ENCODE results near the gene PTPN1.
"Not testable (repeated sequence)": the region's sequence is repeated elsewhere in the genome, so short reads cannot be mapped to it uniquely, and the experiment has no call there.

PTPN1 gene

DNA sequence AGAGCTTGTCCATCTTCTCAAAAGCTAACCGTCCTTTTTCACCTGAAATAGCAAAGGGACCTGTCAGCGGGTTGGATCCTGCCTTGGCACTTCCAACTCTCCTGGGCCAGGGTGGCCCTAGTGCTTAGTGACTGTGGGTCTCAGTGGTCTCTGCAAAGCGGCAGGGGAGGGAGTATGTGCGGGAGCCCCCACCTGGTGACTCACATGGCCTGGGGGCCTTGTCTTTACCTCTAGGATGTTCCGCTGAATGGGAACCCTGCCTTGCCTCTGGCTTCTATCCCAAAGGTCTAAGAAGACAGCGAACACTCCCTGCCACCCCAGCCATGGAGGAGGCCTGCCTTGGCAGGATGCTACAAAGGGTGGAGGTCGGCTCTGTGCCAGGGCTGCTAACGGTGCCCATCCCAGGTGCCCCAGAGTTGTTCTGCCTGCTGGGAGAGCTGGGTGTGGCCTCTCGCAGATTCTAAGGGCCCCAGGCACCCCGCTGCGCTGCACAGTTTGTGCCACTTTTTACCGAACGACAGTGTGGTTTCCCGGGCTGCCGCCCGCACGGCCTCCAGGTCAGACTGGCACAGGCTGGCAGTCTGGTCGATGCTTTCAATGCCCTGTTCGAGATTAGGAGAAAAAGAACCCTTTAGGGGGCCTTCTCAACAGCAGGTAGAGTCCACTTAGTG lies 77.2 kb downstream of the PTPN1 start:
- no peak for DNase-seq (ENCODE audit: low read depth in 1 of 2, low spot score in 1 of 2)

DNA sequence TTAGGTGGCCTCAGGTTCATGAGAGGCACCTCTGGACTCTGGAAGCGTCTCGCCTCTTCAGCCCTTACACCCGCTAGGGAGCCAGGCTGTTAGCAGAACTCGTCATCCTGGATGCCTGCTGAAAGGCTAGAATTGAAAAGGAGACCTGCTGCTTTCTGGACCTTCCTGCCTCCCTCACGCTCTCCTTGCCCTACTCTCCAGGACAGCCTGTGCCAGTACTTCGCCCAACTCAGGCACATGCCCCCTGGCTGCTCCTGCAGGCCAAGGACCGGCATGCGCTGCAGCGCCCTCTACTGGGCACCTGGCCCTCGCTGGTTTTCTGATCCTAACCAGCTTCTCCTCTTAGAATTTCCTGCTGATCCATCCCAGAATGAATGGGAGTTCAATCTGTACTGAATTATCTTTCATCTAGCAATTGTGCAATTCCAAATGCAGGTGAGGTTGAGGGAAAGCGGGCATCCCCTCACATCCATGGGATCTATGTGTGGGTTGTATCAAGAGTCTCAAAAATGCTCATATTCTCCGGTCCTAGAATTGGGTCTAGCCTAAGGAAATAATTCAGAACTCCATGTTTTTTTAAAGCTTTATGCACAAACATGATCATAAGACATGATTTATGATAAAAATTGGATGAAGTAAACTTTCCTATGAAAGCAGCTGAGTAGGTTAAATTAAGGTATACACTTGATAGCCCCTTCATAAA lies 78.0 kb downstream of the PTPN1 start:
- DNase-seq (ENCODE audit: low read depth in 1 of 2, low spot score in 1 of 2), result peak; percentile 45 to 71

DNA sequence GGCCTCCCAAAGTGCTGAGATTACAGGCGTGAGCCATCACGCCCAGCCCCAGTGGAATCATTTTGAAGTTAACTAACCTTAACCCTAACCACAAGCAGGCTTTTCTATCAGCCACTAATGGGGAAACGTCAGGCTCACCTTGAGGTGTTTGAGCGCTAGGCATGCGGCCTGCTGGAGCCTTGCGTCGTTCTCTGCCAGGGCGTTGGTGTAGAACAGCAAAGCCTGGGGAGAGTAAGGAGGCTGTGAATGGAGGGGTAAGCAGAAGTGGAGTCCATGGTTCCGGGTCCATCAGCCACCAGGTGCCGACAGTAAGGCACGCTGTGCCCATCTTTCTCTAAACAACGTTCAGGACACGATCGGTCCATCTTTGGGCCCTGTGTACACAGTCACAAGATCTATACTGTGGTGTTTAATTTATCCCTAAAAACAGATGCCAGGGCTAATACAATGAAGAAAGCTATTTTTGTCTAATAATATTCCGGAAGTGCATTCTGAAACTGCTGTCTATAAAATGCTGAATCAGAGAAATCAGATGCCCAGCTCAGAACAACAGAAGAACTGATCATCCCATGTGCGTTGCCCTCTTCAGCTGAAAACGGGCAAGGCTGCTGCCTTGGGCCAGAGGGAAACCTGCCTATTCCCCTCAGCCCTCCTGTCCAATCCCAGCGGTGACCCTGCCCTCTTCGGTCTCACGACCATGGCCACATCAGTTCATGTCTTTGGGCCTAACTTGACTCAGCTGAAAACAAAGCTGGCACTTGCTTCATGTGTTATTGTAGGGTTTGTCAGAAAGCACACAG lies 79.6 kb downstream of the PTPN1 start:
- no peak for DNase-seq (ENCODE audit: low read depth in 1 of 2, low spot score in 1 of 2)

DNA sequence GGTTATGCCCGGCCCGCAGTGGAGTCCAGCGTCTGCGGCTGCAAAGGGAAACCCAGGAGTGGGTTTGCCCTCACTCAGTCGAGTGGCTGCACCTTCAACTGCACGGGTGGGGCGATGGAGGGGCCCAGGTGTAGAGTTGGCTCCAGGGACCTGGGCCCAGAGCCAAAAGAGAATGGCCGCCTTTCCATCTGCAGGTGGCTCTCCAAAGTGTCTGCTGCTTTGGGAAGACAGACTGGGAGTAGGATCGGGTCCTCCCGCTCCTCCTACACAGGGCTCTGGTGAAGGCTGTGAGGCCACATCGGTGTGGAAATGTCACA lies 80.1 kb downstream of the PTPN1 start:
- no peak for DNase-seq (ENCODE audit: low read depth in 1 of 2, low spot score in 1 of 2)

DNA sequence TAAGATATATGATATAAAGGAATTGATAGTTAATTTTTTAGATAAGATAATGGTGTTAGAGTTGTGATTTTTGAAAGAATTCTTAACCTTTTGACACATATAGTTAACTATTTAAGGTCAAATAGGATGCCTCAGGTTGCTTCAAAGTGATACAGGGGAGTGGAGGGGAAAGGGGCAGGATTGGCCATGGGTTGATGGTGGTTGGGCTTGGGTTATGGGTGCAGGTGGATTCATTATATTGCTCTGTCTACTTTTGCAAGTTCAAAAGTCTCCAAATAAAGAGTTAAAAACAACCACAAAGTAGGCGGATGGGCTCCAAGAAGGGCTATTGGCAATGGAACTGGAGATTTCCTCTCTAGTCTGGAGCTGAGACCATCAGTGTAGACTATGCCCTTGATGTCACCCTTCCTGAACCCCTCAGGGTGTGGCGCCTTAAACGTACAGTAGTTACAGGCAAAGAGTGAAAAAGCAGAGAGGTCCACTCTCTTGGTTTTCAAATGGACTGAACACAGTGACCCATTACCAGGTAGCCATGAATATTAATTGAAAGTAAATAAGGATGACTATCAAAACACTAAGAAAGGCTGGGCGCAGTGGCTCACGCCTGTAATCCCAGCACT lies 81.2 kb downstream of the PTPN1 start:
- DNase-seq (ENCODE audit: low read depth in 1 of 2, low spot score in 1 of 2), result no peak

DNA sequence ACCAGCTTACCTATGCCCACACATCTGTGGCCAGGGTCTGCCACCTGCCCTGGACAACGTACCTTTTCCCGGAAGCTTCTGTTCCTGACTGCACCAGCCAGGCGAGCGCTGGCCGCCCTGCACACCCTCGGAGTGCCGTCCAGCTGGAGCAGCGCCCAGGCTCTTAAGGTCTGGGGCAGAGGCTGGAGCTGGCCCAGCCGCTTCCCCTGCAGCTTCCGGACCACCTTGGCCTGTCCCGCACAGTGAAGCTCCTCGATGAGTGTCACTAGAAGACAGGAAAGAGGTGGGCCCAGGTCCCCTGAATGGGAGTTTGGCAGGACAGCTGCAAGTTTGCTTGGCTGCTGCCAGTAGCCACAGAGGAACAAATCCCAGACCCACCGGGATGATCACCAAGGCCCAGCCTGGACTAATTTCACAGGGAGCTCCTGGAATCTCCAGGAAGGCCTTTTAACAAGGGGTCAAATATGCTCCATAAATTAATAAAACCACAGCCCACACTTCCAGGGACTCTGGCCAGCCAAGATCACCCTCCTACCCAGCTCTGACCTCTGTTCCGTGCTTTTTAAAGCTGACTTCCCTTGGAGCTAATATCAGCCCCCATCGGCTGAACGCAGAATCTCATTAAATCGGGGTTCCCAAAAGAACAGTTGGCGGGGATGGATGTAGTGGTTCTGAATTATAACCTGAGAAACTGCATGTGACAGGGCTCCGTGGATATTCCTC lies 82.3 kb downstream of the PTPN1 start:
- no peak for DNase-seq (ENCODE audit: low read depth in 1 of 2, low spot score in 1 of 2)

DNA sequence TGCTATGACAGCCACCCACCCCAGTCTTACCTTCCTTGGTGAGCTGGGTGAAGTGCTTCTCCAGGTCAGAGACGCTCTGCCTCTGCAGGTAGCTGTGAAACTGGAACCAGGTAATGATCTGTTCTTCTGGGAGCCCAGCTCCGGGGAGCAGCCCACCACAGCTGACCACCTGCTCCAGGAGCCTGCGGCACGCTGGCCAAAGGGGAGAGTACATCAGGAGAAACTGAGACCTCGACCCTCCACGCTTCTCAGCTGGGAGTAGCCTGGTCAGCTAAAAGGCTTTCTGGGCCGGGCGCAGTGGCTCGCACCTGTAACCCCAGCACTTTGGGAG lies 82.8 kb downstream of the PTPN1 start:
- no peak for DNase-seq (ENCODE audit: low read depth in 1 of 2, low spot score in 1 of 2)

DNA sequence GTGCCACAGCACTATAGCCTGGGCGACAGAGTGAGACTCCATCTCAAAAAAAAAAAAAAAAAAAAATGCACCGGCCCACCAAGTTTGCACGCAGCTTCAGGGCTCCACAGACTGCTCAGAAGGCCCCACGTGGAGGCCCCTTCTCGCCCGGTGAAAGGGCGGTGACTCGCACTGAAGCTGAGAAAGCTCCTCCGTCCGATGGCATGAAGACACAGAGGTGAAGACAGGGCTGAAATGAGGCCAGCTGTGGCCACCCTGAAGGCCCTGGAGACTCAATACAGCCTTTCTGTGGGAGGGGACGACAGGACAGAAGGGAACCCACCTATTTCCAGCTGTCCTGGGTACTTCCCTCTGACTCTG lies 84.0 kb downstream of the PTPN1 start:
- DNase-seq (ENCODE audit: low read depth in 1 of 2, low spot score in 1 of 2), result no peak

DNA sequence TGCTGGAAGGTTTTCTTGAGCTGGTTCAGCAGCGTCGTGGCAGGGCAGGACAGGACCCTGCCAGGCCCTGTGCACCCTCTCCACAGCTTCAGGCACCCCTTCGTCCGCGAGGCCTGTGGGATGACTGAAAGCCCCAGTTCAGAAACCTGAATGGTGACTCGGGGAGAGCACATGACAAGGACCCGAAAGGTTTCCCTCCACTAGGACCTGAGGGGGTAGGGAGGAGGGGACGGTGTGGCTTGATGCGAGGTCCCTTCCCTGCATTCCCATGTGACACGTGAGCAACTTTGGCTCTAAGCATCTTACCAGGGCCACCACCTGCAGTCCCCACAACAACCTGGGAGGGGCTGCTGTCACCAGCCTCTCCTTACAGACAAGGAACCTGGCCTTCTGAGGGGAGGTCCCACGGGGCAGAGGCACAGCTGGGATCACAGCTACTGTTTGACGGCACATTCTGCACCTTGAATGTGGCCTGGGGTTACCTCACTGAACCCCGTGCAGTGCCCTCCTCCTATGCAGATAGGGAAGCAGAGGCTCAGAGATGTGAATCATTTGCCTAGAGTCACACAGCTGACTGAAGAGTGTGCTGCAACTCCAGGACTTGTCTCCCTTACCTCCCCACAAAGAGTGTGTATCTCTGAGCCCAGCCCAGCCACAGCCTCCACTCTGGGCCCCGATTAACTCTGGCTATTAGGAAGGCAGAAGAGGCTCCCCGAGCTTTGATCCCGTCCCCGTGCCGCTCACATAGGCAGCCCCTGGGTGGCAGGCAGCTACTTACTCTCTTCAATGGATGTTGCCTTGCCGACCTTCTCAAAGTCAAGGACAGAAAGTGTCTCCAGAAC lies 84.6 kb downstream of the PTPN1 start:
- no peak for DNase-seq (ENCODE audit: low read depth in 1 of 2, low spot score in 1 of 2)

DNA sequence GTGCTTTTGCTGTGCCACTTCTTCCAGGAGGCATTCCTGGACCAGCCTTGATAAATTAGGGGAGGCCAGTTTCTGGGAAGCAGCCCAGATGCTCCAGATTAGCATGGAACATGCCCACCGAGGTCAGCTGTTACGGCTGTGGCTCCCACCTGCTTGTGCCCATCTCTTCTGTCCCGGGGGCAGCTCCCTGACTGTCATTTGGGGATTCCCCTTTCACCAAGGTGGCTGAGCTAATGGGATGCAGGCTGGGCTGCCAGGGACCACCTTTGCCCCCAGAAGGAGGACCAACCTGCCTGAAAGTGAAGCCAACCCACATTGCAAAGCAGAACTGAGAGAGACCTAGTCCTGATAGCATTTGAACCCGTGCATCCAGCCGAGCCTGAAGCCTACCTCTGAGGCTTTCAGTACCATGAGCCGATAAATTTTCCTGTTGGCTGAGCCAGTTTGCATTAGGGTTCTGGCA lies 85.3 kb downstream of the PTPN1 start:
- no peak for DNase-seq (ENCODE audit: low read depth in 1 of 2, low spot score in 1 of 2)

DNA sequence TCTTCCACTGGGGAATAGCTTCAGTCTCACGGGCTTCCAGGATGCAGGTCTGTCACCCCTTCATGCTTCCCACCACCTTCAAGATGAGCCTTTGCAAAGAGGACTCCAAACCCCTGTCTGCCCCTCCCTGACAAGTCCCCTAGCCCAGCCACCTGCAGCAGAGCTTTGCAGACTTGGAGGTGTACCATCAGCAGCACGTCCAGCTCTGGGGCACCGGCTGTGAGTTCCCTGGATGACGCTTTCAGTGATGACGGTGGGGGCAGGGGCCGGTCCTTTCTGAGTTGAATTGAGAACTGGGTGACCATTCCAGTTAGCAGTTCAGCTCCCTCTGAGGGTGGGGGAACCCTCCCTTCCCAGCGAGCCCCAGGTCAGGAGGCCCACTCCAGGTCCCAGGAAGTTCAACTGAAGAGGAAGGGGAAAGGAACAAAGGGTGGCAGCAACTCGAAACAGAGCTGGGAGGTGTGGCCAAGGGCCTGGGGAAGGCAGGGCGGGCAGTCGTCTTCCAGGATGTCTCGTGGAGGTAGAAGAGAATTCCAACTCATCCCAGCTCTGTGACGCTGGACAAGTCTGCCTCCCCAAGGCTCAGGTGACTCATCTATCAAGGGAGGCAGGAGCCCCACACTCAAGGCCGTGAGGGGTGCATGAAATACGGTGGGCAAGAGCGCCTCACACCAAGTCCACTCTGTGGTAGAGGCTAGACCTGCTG lies 86.0 kb downstream of the PTPN1 start:
- no peak for DNase-seq (ENCODE audit: low read depth in 1 of 2, low spot score in 1 of 2)

DNA sequence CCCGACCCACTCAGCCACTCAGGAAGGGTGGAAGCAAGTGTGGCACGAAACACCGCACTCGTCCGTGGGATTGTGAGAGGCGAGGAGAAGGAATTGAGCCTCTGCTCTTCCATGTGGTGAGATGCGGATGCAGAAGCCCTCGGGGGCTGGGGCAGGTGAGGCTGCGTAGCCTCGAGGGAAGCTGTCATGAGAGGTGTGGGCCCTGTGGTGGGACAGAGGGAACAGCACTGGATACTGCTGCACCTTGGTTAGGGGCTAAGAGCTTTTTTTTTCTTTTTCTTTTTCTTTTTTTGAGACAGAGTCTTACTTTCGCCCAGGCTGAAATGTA lies 86.5 kb downstream of the PTPN1 start:
- DNase-seq (ENCODE audit: low read depth in 1 of 2, low spot score in 1 of 2), result no peak

DNA sequence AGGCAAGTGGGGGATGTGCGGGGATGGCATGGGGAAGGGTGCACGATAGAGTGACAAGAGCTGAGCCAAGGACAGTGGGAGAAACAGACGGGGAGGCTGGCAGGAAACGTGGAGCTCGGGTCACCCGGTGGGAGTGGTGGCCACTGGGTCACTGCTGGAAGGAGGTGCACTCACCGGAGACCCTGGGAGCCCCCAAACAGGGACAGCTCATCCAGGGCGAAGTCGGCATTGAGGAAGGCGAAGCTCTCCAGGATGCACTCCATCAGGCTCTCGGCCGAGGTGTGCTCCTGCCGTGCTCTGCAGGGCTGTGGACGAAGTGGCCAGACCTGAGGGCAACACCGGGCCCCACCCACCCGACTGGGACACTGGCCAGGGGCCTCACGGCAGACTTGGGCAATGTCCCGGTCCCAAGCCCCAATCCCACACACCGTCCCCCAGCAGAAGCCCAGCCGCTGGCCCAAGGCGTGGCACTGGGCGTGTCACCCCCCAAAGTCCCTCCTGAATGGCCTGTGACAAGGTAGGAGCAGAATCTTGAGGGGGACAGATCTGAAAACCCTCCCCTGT lies 87.3 kb downstream of the PTPN1 start:
- DNase-seq (ENCODE audit: low read depth in 1 of 2, low spot score in 1 of 2), result no peak

DNA sequence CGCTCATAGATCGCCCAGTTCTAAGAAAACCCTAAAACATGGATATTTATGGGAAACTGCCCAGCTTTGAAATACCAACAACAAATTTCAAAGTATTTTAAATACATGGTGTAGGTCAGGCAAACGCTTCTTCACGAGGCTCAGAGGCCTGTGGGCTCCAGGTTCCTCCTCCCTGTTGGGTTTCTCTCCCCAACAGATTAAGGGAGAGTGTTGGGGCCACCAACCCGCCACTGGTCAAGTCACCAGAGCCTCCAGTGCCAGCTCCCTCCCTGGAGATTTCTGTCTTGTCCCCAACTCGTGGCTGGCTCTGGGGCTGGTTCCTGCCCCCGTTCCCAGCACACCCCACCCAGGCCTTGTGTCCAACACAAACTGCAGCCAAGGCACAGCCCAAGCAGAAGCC lies 87.9 kb downstream of the PTPN1 start:
- no peak for DNase-seq (ENCODE audit: low read depth in 1 of 2, low spot score in 1 of 2)

DNA sequence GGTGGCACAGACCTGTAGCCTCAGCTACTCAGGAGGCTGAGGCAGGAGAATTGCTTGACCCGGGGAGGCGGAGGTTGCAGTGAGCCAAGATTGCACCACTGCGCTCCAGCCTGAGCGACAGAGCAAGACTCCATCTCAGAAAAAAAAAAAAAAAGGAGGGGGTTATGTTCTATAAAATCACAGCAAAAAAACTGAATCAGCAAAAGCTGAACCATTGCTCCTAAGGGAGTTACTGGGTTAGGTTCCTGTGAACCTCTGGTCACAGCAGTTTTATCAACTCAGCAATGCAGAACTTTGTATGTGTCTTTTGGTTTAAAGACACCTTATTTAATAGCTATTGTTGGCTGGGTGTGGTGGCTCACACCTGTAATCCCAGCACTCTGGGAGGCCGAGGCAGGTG lies 88.6 kb downstream of the PTPN1 start:
- not testable (repeated sequence) for DNase-seq (ENCODE audit: low read depth in 1 of 2, low spot score in 1 of 2)

DNA sequence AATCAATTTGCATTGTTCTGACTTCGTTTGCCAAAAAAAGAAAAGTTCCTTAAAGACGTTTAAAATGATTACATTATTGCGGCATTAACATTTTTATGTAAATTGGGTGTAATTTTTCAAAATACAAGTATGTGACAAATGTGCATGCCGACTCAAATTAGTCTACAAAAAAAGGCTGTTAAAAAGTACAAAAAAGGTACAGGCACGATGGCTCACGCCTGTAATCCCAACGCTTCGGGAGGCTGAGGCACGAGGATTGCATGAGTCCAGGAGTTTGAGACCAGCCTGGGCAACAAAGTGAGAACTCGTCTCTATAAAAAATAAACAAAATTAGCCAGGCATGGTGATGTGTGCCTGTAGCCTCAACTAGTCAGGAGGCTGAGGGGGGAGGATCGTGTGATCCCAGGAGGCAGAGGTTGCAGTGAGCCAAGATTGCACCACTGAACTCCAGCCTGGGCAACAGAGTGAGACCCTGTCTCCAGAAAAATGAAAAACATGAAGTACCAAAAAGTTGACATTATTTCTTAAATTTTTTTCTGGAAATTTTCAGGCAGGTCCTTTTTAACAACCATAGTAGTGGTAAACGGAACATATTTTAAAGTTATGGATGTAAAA lies 90.2 kb downstream of the PTPN1 start:
- no peak for DNase-seq (ENCODE audit: low read depth in 1 of 2, low spot score in 1 of 2)

DNA sequence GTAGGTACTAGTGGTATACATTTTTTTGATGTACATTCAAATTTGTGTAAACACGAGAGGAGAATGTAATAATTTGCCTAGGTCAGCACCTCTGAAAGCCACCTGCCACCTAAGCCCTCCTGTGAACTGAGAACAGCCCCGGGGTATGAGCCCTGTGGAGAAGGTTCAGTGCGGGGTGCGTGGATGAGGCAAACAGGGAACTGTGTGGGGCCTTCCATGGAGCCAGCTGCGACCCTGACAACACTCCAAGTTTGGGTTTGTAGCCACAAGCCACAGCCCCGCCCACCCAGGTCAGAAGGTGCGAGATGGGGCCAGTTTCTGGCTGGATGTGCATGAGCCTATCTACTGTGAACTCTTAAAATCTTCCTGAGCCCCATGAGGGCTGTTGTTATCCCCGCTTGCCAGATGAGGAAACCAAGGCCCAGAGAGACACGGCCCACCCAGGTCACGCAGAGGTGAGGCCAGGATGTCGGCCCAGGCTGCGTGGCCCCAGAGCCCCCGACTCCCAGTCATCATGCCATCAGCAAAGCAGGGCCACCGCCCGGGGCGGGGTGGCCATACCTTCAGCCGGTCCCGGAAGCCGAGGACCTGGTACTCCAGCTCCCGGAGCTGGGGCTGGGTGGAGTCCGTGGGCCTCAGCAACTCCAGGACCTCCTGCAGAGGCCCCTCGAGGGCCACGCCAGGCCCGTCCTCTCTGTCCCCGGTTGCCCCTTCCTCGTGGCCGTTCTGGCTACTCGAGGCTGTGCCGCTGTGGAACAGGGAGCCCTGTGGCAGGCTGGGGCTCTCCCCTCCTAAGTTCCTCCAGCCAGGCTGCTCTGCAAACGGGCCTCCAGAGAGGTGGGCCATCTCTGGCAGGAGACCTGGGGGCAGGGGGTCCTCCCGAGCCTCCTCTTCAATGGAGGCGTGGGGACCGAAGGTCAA lies 91.6 kb downstream of the PTPN1 start:
- no peak for DNase-seq (ENCODE audit: low read depth in 1 of 2, low spot score in 1 of 2)

DNA sequence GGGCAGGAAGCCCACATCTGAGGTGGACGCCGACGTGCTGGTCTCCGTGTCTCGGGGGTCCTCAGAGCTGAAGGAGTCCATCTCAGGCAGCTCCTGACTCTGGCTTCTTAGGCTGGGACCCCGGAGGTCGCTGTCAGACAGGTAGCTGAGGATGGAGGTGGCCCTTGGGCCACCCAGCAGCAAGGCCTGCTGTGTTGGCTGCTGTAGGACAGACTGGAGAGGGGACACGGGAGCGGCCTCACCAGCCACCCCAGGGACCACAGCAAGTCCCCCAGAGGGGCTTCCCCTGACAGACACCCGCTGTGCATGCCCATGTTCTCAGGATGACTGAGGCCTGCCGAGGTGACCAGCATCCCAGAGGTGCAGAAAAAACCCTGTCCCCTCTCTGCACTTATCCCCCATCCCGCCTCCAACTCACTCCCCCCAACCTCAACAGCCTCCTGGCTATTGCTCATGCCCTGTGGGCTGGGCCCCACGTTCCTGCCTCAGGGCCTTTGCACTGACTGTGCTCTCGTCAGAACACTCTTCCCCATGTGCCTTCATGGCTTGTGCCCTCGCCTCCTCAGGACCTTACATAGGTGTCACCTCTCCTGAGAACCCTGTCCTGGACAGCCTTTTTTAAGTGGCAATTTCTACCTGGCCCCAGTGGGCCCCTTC lies 92.4 kb downstream of the PTPN1 start:
- no peak for DNase-seq (ENCODE audit: low read depth in 1 of 2, low spot score in 1 of 2)
